Kidney (tissue), 14 donors: ENCODE measurements around the gene SLITRK2. TPM values are rescaled to one million over a fixed set of nuclear protein-coding genes. Genes with fewer than 3 reads are reported as not detected.

Source experiments
- DNase-seq, 5 donors: peaks; one replicate each; pipeline ENCODE4 v3.0.0-alpha.2; 2013 to 2020
- FAIRE-seq: peaks from 2 replicates; lab custom pipeline; 2012; peaks lifted over from hg19 to GRCh38; lab: Jason Lieb, UNC
- H3K27ac ChIP-seq, 2 donors: one replicate each; pipeline ENCODE4 v1.7.0; 2013; ENCODE audit warnings: low read depth in 2 of 2, low read length in 2 of 2, inconsistent platforms in 1 of 2
- H3K27me3 ChIP-seq: one replicate; pipeline ENCODE4 v1.7.1; 2013; ENCODE audit warnings: low read length, inconsistent platforms; ENCODE audit not compliant: control insufficient read depth, insufficient read depth
- H3K36me3 ChIP-seq, 3 donors: one replicate each; pipeline versions ENCODE4 v1.7.0 to v1.7.1; 2013; ENCODE audit warnings: low read length in 3 of 3, control low read depth in 1 of 3, inconsistent platforms in 1 of 3; ENCODE audit not compliant: insufficient read depth in 3 of 3, control insufficient read depth in 2 of 3
- H3K4me1 ChIP-seq, 3 donors: one replicate each; pipeline versions ENCODE4 v1.7.0 to v1.7.1; 2013; ENCODE audit warnings: low read length in 3 of 3, inconsistent platforms in 1 of 3, low read depth in 1 of 3; ENCODE audit not compliant: control insufficient read depth in 2 of 3, insufficient read depth in 2 of 3
- H3K4me3 ChIP-seq, 3 donors: one replicate each; pipeline versions ENCODE4 v1.7.0 to v1.8.1; 2013; ENCODE audit warnings: low read length in 3 of 3, control low read depth in 1 of 3, inconsistent platforms in 1 of 3
- H3K9ac ChIP-seq, 3 donors: one replicate each; pipeline versions ENCODE4 v1.7.0 to v1.7.1; 2013; ENCODE audit warnings: low read length in 3 of 3, control low read depth in 1 of 3, inconsistent platforms in 1 of 3
- H3K9me3 ChIP-seq, 3 donors: one replicate each; pipeline versions ENCODE4 v1.7.0 to v1.7.1; 2013; ENCODE audit warnings: low read length in 3 of 3, control low read depth in 1 of 3, inconsistent platforms in 1 of 3; ENCODE audit not compliant: control insufficient read depth in 2 of 3, insufficient read depth in 1 of 3
- CTCF ChIP-seq: IDR thresholded peaks from 3 replicates; pipeline ENCODE4 v1.5.1; 2012; ENCODE audit warnings: mild to moderate bottlenecking, moderate library complexity, borderline replicate concordance; ENCODE audit not compliant: insufficient read depth; ENCODE audit errors: extremely low read depth
- intact Hi-C: fragments of 100-400 bp; cut with DNase I; formaldehyde crosslinking; loops from one replicate; pipeline ENCODE4 v1.11.1; 2022
- polyA plus RNA-seq: library from polyadenylated mRNA; stranded (reverse); fragments of 350-450 nt; fragmentation: Illumina TruSeq; extraction: RNeasy Lipid Tissue Mini Kit (QIAGEN cat#74804); gene quantifications from one replicate; pipeline ENCODE4 v1.2.3, GENCODE V29; 2014; ENCODE audit warnings: low read depth, low replicate concordance; ENCODE audit not compliant: insufficient read depth
- total RNA-seq: library from RNA; stranded (reverse); fragmentation: NEBNext Ultra II Directional; extraction: Animal tissue kit (Norgen Biotek cat#: 25700); gene quantifications from one replicate; pipeline ENCODE4 v1.2.1, GENCODE V29; 2021
- donor health status: control.
- donor health status: control.
- donor health status: control.
- donor health status: control.
- donor health status: control.
- donor health status: DM: yes; HTN: yes; CAD: no.
- donor health status: Normal renal cell carcinoma (clear cell type).

SLITRK2 gene
- total and polyA plus RNA-seq, 2 donors from 2014 or later: 0.34 to 3.8 TPM

DNA sequence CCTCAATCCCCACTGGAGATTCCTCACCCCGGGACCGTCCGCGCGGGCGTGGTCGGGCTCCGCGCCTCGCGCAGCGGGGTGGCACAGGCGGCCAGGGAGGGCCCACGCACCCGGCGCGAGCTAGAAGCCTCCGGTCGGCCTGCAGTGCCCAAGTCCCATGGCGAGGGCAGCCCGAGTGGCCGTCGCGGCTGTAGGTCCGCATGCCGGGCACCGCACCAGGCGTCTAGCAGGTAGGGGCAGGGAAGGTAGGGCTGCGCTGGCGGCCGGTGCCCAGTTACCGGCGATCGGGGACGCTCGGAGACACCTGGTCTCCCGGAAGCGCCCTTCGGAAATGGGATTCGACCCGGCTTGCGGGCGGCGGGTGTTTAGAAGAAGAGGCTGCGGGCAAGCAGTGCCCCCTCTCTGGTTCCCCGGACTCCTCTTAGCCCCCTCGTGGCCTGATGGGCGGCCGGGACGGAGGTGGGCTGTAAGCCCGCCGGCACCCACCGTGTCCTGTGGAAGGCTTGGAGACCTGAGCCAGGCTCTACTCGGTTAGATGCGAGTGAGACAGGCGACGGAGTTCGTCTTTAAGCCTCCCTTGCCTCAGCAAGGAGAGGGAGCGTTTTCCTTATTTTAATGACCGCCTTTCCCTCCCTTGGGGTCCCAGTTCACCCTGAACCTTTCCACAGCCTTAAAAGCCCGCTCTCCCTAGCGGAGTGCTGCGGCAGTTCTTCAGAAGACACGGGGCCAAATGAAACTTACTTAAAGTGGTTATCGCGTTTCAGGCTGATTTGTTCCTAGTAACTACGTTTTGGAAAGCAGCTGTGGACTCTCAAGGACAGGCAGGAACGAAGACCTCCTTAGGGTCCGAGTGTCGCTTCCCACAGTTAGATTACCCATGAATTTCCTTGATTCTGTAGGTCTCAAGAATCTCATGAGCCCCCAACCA, 821 bp downstream of the SLITRK2 start:
- peak in 3 of 5 donors; percentile 20 to 69 (median 34) for DNase-seq
- Histone ChIP-seq H3K27me3 (peaks cover 43% of the 10 kb centered on the region), H3K36me3 (no peaks in the 10 kb centered on the region), H3K4me1 (no peaks in the 10 kb centered on the region), H3K27ac (no peak overlapping the region), H3K4me3 (peak overlapping the region; percentile 9 to 12 (median 11)), H3K9me3 (no peaks in the 10 kb centered on the region), H3K9ac (no peak overlapping the region)
- no peak for FAIRE-seq
- TF ChIP-seq CTCF: no peak
- intact Hi-C loops: no loop called here

- intact Hi-C loops: no loop called here
- H3K27me3 ChIP-seq: peaks cover 37% of the 10 kb centered on the region
- TF ChIP-seq CTCF: no peak
- no peaks in the 10 kb centered on the region for H3K9me3 ChIP-seq
- H3K27ac ChIP-seq: no peak overlapping the region
- H3K4me3 ChIP-seq: no peak overlapping the region
- FAIRE-seq (no peak), DNase-seq (no peak)
- H3K9ac ChIP-seq: no peak overlapping the region
- H3K4me1 ChIP-seq: no peaks in the 10 kb centered on the region
- H3K36me3 ChIP-seq: no peaks in the 10 kb centered on the region
Observed at GRCh38 chrX:145820825-145821224, 3.2 kb downstream of the SLITRK2 start.

DNA sequence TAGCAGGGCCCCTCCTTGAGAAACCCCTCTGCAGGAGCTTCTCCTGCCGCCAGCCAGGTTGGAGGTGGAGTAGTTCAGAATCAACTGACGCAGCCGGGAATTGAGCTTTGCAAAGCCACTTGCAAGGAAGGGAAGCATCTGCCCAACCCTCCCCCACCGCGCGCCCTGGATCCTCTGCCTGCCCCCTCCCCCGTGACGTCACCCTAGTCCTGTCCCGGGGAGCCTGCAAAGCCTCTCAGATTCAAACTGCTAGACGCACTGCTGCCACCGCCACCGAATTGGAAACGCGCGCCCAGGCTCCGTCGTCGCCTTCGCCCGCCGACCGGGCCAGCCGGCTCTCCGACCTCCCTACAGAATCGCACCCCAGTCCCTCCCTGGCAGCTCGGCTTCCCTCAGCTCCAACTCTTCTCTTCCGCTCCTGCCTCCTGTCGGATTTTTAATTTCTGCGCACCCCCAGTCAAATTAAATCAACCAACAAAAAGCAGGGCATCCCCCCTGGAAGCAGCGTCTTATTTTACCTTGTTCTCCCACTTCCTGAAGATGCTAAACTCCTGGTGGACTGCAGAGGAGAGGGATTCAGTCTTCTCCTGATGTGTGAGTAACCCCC, 3.8 kb downstream of the SLITRK2 start:
- intact Hi-C loops: no loop called here
- no peak for FAIRE-seq
- Histone ChIP-seq H3K27ac (no peak overlapping the region), H3K4me1 (no peaks in the 10 kb centered on the region), H3K27me3 (peaks cover 31% of the 10 kb centered on the region), H3K4me3 (no peak overlapping the region), H3K9me3 (no peaks in the 10 kb centered on the region), H3K9ac (no peak overlapping the region), H3K36me3 (no peaks in the 10 kb centered on the region)
- no peak for TF ChIP-seq CTCF
- peak in 4 of 5 donors; percentile 45 to 73 (median 62) for DNase-seq
